ENCODE data around the gene CACNA2D1.

Gene CACNA2D1

GRCh38 chr7:82039621-82040020 is 404.0 kb downstream of the CACNA2D1 start:
- Histone ChIP-seq H3K4me3 (ENCODE audit: low read depth, low read length) (no peak overlapping the region), H3K4me1 (peaks cover 1% of the 10 kb centered on the region; the same call in 1 of the 2 replicates), H3K9me3 (no peaks in the 10 kb centered on the region), H3K36me3 (peaks cover 5% of the 10 kb centered on the region), H3K27me3 (no peaks in the 10 kb centered on the region)
- no peak for DNase-seq
- TF ChIP-seq, protein P1, sequence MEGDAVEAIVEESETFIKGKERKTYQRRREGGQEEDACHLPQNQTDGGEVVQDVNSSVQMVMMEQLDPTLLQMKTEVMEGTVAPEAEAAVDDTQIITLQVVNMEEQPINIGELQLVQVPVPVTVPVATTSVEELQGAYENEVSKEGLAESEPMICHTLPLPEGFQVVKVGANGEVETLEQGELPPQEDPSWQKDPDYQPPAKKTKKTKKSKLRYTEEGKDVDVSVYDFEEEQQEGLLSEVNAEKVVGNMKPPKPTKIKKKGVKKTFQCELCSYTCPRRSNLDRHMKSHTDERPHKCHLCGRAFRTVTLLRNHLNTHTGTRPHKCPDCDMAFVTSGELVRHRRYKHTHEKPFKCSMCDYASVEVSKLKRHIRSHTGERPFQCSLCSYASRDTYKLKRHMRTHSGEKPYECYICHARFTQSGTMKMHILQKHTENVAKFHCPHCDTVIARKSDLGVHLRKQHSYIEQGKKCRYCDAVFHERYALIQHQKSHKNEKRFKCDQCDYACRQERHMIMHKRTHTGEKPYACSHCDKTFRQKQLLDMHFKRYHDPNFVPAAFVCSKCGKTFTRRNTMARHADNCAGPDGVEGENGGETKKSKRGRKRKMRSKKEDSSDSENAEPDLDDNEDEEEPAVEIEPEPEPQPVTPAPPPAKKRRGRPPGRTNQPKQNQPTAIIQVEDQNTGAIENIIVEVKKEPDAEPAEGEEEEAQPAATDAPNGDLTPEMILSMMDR (IDR thresholded peaks at IDR 0.05; ENCODE audit: low read depth, low read length) = no peak

DNA sequence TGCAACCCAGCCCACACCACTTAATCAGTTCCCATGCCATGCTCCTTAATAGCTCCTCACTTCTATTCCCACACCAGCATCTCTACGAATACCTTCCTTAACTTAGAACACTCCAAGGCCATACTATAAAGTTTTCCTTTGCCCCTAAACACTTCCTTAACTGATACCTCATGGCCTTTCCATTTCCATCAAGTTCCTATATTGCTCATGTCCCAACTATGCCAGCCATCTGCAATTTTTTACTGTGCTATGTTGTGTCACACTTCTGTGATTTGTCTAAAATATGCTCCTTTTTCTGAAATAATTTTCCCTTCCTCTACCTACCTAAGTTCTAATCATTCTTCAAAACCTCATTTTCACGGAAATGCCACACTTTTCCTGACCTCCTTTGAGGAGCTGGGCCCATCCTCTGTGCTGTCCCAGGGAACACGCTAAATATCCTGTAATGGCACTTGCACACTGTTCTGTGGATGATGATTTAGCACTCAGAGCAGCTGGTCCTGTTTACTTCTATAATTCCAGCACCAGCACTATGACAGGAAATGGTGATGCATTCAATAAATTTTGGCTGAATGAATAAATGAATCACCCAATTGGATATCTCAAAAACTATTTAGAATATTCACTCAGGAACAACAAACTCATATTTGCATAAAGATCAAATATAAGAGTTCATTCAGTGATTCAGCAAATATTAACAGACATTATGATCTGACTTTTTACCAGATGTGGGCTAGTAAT is 407.3 kb downstream of the CACNA2D1 start:
- Histone ChIP-seq H3K36me3 (peaks cover 5% of the 10 kb centered on the region), H3K4me1 (no peaks in the 10 kb centered on the region; the same call in 1 of the 2 replicates), H3K27me3 (no peaks in the 10 kb centered on the region), H3K9me3 (no peaks in the 10 kb centered on the region), H3K4me3 (ENCODE audit: low read depth, low read length) (no peak overlapping the region)
- TF ChIP-seq, protein P1 (IDR thresholded peaks at IDR 0.05; ENCODE audit: low read depth, low read length) = no peak
- DNase-seq = no peak

GRCh38 chr7:82035456-82035855 is 408.1 kb downstream of the CACNA2D1 start:
- TF ChIP-seq, protein P1 (IDR thresholded peaks at IDR 0.05; ENCODE audit: low read depth, low read length) = no peak
- no peak for DNase-seq
- Histone ChIP-seq H3K9me3 (no peaks in the 10 kb centered on the region), H3K4me3 (ENCODE audit: low read depth, low read length) (no peak overlapping the region), H3K4me1 (no peaks in the 10 kb centered on the region; the same call in 1 of the 2 replicates), H3K36me3 (peaks cover 5% of the 10 kb centered on the region), H3K27me3 (no peaks in the 10 kb centered on the region)

GRCh38 chr7:82032901-82033300 is 410.7 kb downstream of the CACNA2D1 start:
- Histone ChIP-seq H3K27me3 (no peaks in the 10 kb centered on the region), H3K4me3 (ENCODE audit: low read depth, low read length) (no peak overlapping the region), H3K36me3 (peaks cover 9% of the 10 kb centered on the region), H3K9me3 (no peaks in the 10 kb centered on the region), H3K4me1 (no peaks in the 10 kb centered on the region; the same call in 1 of the 2 replicates)
- no peak for DNase-seq
- TF ChIP-seq, protein P1 (IDR thresholded peaks at IDR 0.05; ENCODE audit: low read depth, low read length) = no peak

GRCh38 chr7:82029236-82029913 is 414.2 kb downstream of the CACNA2D1 start:
- Histone ChIP-seq H3K27me3 (no peaks in the 10 kb centered on the region), H3K4me3 (ENCODE audit: low read depth, low read length) (no peak overlapping the region), H3K9me3 (no peaks in the 10 kb centered on the region), H3K4me1 (peaks cover 9% of the 10 kb centered on the region), H3K36me3 (peaks cover 6% of the 10 kb centered on the region)
- TF ChIP-seq, protein P1 (IDR thresholded peaks at IDR 0.05; ENCODE audit: low read depth, low read length) = no peak
- no peak for DNase-seq

GRCh38 chr7:82028097-82028496 is 415.5 kb downstream of the CACNA2D1 start:
- H3K27me3 ChIP-seq = no peaks in the 10 kb centered on the region
- H3K4me3 ChIP-seq (ENCODE audit: low read depth, low read length) = no peak overlapping the region
- peaks cover 9% of the 10 kb centered on the region for H3K4me1 ChIP-seq
- peaks cover 6% of the 10 kb centered on the region for H3K36me3 ChIP-seq
- TF ChIP-seq, protein P1 (IDR thresholded peaks at IDR 0.05; ENCODE audit: low read depth, low read length) = no peak
- DNase-seq = no peak
- H3K9me3 ChIP-seq = no peaks in the 10 kb centered on the region
